GM21737 (cell line): ENCODE measurements around the gene EGFL8.
"Not testable (repeated sequence)": the region's sequence is repeated elsewhere in the genome, so short reads cannot be mapped to it uniquely, and the experiment has no call there.

Experiments
- ATAC-seq: cut with Tn5 transposase; IDR thresholded peaks from one replicate; pipeline ENCODE4 v1.9.1; 2021; ENCODE audit warnings: mild to moderate bottlenecking, moderate library complexity; ENCODE audit not compliant: unreplicated experiment

Gene EGFL8

GRCh38 chr6:32194825-32195651 lies 30.6 kb downstream of the EGFL8 start:
- ATAC-seq, result no peak

DNA sequence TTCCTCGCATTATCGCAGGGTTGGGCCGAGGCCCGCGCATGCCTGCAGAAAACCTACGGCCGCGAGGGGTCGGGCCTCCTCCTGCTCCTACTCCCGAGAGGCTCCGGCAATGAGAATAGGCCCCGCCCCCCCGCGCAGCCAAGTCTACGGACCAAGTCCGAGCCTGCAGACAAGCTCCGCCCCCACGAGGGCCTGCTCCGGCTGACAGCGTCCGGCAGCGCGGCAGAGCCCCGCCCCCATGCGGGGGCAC lies 31.2 kb downstream of the EGFL8 start:
- peak; percentile 64 for ATAC-seq

DNA sequence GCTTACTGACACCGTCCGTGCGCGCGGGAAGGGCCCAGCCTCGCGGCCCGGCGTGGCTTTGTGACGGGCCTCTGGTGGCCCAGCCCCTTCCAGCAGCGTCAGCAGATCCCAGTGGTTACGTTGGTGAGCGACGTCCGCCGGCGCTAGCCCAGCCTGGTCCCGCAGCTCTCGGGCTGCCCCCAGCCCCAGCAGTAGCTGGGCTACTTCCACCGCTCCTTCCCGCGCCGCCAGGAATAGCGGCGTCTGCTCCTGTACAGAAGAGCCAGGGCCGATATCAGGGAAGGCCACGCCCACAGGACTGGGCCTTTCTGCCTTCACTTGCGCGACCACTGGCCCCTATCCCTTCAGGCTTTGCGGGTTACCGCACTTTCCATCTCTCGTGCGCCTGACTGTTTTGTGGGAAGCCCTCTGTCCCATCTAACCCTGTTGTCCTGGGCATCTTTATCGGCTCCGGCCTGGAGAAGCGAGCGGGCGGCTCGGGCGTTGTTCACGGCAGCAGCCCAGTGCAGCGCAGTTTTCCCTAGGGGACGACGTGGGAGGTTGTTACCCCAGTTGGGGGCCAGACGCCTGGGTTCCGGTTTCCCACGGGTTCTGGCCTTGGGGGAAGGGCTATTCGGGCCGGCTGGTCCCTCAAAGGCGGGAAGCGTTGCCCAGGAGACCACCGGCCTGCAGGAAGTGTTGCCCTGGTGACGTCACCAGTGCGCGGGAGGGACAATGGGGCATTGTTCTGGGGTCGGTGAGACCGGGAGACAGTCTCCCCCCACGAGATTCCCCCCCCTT lies 31.7 kb downstream of the EGFL8 start:
- ATAC-seq, result peak; percentile 76

DNA sequence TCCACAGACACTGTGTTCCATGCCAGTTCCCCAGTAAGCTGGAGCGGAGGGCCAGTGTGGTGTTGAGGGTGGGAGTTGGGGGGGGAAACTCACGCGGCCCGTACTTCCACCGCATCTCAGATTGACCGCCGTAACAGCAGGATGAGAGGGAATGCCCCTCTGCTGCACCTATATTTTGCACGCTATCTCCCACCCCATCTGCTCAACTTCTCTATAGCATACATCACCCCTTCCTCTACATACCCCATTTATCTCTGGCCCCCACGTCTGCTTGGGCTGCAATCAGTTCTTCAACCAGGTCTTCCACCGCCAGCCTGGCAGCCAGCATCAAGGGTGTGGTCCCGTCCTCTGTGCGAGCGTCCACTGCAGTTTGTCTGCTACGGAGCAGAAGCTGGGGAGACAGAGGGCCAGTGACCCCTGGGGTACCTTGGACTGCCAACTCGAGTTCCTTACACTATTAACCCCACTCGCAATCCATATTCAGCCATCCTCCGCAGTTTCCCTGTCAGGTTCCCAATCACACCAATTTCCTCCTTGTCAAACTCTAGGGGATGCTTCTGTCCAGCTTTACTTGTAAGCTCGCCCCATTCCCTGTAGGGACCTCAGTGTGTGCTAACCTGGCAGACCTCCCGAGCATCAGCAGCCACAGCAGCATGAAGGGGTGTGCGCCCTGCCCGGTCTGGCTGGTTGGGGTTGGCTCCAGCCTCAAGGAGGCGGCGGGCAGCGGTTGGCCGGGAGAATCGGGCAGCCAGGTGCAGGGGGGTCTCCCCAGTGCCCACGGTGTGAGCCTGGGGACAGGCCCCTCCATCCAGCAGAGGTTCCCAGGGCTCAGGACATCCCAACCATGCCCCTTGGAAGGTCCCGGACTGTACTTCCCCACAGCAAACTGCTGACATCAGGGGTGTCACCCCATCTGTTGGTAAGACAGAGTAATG lies 32.6 kb downstream of the EGFL8 start:
- ATAC-seq, result no peak

GRCh38 chr6:32198345-32198696 lies 33.9 kb downstream of the EGFL8 start:
- ATAC-seq, result no peak

- ATAC-seq, result no peak
Observed at GRCh38 chr6:32198866-32199265, 34.5 kb downstream of the EGFL8 start.

- no peak for ATAC-seq
Observed at GRCh38 chr6:32200711-32201475, 36.5 kb downstream of the EGFL8 start.

DNA sequence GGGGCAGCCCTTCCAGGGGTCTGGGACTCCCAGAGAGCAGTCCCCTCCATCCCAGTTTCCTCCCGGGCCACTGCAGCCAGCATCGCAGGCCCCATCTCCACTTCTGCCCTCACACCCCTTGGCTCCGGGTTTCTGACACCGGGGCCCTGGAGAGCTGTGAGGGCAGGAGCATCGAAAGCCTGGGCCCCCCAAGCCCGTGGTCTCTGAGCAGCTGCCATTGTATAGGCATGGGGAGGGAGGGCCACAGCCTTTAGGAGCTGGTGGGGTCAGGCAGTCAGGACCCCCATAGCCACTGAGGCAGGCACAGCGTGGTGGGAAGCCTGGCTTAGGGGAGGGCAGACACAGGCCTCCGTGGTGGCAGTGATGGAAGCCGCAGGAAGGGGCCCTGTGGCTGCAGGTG lies 37.8 kb downstream of the EGFL8 start:
- ATAC-seq, result no peak

DNA sequence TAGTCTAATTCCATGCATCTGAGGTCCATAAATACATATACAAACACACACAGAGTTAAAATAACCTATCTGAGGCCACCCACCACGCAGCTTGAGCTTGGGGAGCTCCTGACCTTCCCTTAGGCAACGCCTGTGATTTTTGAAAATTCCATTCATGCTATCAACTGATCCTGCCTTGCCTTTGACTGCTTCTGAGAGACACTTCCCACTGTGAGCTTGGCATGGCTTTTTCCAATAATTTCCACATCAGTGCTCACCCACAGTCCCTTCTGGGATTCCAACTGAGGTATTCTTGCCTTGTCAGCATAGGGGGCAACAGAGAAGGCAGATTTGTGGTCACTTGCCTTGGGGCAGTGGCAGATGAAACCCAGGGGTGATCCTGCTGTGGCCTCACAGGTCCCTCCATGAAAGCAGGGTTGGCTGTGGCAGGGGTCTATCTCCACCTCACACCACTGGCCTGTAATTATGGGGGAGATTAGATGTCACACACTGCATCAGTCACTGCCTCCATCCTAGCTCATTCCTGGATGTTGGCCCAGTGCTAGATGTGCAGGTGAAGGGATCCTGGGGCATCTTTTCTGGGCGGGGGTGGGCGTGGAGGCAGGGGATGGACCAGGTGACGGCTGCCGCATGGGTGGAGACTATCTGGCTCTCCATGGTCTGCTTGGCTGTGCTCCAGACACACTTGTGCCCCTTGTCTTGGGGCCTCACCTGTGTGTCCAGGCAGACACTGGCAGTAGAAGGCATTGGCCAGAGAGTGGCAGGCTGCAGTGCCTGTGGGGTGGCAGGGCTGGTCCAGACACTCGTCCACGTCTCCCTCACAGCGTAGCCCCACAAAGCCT lies 39.3 kb downstream of the EGFL8 start:
- ATAC-seq, result no peak

DNA sequence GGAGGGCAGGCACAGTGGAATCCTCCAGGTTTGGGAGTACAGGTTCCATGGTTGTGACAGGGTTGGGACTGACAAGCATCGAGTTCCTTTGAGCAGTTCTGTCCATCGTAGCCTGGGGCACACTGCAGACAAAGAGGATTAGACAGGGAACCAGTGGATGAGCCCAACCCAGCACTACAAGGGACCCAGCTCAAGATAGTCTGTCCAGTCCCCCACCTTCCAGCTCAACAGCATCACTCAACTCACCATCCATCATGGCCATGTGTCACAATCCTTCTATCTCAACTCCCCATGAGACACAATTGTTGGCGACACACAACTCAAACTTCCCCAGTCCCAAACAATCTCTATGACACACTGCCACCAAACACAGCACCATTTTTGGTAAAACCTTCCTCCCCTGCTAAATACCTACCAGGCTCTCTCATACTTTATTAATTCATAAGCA lies 39.9 kb downstream of the EGFL8 start:
- no peak for ATAC-seq

DNA sequence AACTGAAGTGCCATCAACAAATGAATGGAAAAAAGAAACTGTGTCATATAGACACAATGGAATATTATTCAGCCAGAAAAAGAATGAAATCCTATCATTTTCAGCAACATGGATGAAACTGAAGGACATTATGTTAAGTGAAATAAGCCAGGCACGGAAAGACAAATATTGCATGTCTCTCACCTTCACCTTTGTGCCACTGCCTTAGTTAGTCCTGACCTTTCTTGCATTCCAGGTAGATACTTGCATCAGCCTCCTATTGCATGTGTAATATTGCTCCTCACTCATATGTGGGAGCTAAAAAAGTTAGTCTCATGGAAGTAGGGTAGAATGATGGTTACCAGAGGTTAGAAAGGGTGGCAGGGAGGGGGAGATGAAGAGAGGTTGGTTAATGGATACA lies 44.6 kb downstream of the EGFL8 start:
- ATAC-seq, result no peak

DNA sequence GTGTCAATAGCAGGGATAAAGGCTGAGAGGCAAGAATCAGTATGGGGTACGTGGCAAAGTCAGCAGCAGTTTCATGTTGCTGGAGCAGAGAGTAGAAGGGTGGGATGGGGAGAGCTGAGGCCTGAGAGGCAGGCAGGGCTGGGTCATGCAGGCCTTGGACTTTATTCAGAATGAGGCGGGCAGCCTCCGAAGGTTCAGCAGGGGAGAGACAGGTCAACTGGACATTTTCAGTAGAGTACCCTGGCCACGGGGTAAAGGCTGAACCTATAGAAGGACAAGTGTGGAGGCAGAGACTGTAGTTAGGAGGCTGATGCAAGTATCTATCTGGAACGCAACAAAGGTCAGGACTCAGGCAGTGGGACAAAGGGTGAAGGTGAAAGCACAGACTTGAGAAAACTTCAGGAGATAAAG lies 45.8 kb downstream of the EGFL8 start:
- no peak for ATAC-seq

- ATAC-seq, result not testable (repeated sequence)
Observed at GRCh38 chr6:32211432-32211831, 47.0 kb downstream of the EGFL8 start.

- no peak for ATAC-seq
Observed at GRCh38 chr6:32212076-32212760, 47.8 kb downstream of the EGFL8 start.

DNA sequence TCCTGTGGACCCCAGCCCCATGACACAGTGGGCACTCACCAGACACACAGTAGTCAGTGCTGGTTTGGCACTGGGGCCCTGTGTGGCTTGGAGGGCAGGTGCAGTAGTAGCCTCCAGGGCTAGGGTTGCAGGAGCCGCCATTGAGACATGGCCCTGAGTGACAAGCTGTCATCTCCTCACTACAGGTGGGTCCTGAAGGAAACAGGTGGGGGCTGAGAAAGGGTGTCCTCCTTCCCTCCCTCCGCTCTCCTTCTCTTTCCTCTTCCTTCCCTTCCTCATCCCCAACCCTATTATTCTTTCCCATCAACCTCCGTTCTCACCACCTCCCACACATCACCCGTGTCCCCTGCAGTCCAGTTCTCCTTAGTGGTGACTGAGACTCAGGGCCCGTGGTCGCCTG lies 49.3 kb downstream of the EGFL8 start:
- no peak for ATAC-seq

- no peak for ATAC-seq
Observed at GRCh38 chr6:32214126-32214525, 49.7 kb downstream of the EGFL8 start.

GRCh38 chr6:32215617-32216016 lies 51.2 kb downstream of the EGFL8 start:
- ATAC-seq, result no peak

- ATAC-seq, result no peak
Observed at GRCh38 chr6:32216285-32216684, 51.9 kb downstream of the EGFL8 start.

GRCh38 chr6:32216998-32217397 lies 52.6 kb downstream of the EGFL8 start:
- ATAC-seq, result no peak
